RWPE2 (cell line): Measurements from ENCODE around the gene ARID3C.

ENCODE experiments used
- ATAC-seq: fragments of 200-7000 bp; cut with Tn5 transposase; 3 replicates; pipeline ENCODE4 v1.9.1; 2021; ENCODE audit warnings: low read depth
- DNase-seq: peaks from one replicate; pipeline ENCODE4 v3.0.0-alpha.2; 2020; ENCODE audit warnings: low spot score
- H3K27ac ChIP-seq: fragments of 450-650 bp; 2 replicates; pipeline ENCODE4 v1.5.1; 2017; ENCODE audit warnings: mild to moderate bottlenecking; ENCODE audit not compliant: poor library complexity, severe bottlenecking
- H3K27me3 ChIP-seq: fragments of 250-450 bp; sonication (Bioruptor Pico); 2 replicates; pipeline ENCODE4 v1.5.1; 2021; ENCODE audit warnings: mild to moderate bottlenecking, moderate library complexity; ENCODE audit not compliant: insufficient read depth, poor library complexity, severe bottlenecking
- H3K36me3 ChIP-seq: fragments of 250-450 bp; sonication (Bioruptor Pico); 2 replicates; pipeline ENCODE4 v1.5.1; 2020; ENCODE audit warnings: low read depth, mild to moderate bottlenecking, moderate library complexity
- H3K4me1 ChIP-seq: fragments of 250-450 bp; sonication (Bioruptor Pico); 2 replicates; pipeline ENCODE4 v1.5.1; 2021; ENCODE audit warnings: mild to moderate bottlenecking, moderate library complexity; ENCODE audit not compliant: insufficient read depth, poor library complexity, severe bottlenecking
- H3K4me3 ChIP-seq: fragments of 250-450 bp; sonication (Bioruptor Pico); 2 replicates; pipeline ENCODE4 v1.5.1; 2021; ENCODE audit warnings: mild to moderate bottlenecking, moderate library complexity; ENCODE audit not compliant: severe bottlenecking
- H3K9me3 ChIP-seq: fragments of 250-450 bp; sonication (Bioruptor Pico); 2 replicates; pipeline ENCODE4 v1.5.1; 2021; ENCODE audit warnings: mild to moderate bottlenecking, moderate library complexity; ENCODE audit not compliant: severe bottlenecking
- CTCF ChIP-seq: fragments of 450-650 bp; IDR thresholded peaks from one replicate; pipeline ENCODE4 v1.5.1; 2017; ENCODE audit warnings: mild to moderate bottlenecking, moderate library complexity; ENCODE audit not compliant: poor library complexity, severe bottlenecking

ARID3C gene

DNA sequence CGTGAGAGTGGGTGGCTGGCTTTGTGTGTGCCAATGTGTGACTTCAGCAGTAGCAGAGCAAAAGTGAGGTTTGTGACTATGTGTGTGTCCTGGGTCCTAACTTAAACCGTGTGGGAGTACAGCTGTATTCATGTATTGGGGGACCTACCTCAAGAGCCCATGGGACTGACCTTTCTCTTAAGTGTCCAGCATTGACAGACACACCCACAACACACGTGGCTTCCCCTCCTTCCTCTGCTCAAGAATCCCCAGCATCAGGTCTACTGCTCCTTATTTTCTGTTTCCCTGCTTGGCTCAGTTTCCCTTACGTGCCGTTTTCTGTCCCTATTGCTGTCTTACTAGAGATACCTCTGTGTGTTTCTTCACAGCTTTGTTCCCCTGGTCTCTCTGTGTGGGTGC, 23.7 kb upstream of the ARID3C start:
- Histone ChIP-seq H3K27ac (peak overlapping the region; percentile 70), H3K36me3 (peaks cover 22% of the 10 kb centered on the region; the same call in 1 of the 2 replicates), H3K4me1 (peaks cover 4% of the 10 kb centered on the region), H3K9me3 (no peaks in the 10 kb centered on the region), H3K27me3 (no peaks in the 10 kb centered on the region), H3K4me3 (peak overlapping the region; percentile 32)
- no peak for TF ChIP-seq CTCF
- no peak for ATAC-seq
- no peak for DNase-seq

DNA sequence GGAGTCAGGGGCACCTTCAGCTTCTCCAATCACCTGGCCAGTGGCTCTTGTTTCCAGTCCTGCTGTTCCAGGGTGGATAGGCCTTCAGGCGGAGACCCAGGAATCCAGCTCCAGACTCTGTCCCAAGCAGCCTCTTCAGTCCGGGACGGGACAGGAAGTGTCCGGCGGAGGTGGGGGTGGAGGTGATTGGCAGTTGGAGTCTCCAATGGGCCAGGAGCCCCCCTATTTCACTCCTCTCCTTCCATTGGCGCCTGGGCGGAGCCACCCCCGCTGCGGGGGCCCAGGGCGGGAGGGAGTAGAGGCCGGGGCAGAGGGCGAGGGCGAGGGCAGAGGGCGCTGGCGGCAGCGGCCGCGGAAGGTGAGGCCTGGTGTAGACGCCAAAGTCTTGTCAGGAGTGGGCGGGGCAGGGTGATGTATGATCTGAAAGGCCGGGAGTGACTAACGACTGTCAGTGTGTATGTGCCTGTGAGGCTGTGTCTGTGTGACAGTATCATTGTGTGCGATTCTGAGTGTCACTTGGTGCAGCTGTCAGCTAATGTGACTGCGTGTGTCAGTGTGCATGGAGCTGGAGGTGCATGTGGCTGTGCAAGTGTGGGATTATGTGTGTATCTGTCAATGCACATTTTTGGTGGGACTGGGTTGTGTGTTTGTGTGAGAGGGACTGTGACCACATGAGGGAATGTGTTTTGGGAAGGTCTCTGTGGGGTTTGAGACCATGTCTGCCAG, 23.2 kb upstream of the ARID3C start, which contains the start of gene IL11RA:
TSS of gene IL11RA (plus strand) at position 310 of the 726 bp plus-strand sequence. CDS start 3,033 bp downstream, outside the sequence.
- Histone ChIP-seq H3K9me3 (no peaks in the 10 kb centered on the region), H3K4me3 (peak within 1 kb of the TSS; percentile 32), H3K36me3 (peaks cover 22% of the 10 kb centered on the region; the same call in 1 of the 2 replicates), H3K27ac (peak within 1 kb of the TSS; percentile 70), H3K4me1 (peaks cover 6% of the 10 kb centered on the region), H3K27me3 (no peaks in the 10 kb centered on the region)
- TF ChIP-seq CTCF: peak; percentile 11
- peak; percentile 82 for DNase-seq
- ATAC-seq: peak; percentile 87

DNA sequence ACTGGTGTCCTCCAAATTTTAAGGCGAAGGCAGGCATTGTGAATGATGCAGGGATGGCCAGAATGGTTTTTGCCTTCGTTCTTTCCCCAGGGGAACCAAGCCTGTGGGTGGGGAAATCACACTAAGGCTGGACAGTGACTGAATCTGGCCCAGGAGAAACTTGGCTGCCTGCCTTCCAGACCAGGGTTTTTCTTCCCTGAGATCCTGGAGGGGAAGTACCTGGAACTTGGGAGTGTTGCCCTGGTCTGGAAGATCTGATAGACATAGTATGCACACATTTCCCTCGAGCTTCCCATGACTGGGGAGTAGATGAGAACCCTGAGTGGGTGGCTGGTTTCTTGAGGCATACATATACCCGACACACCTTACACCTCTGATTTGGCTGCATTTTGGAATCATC, 22.5 kb upstream of the ARID3C start:
- Histone ChIP-seq H3K27ac (peak overlapping the region; percentile 70), H3K4me3 (peak overlapping the region; percentile 32), H3K4me1 (peaks cover 6% of the 10 kb centered on the region), H3K36me3 (peaks cover 22% of the 10 kb centered on the region; the same call in 1 of the 2 replicates), H3K9me3 (no peaks in the 10 kb centered on the region), H3K27me3 (no peaks in the 10 kb centered on the region)
- TF ChIP-seq CTCF: no peak
- DNase-seq: no peak
- ATAC-seq: 0 out of 3 replicates have a peak, but pooled peaks have one; percentile 1

DNA sequence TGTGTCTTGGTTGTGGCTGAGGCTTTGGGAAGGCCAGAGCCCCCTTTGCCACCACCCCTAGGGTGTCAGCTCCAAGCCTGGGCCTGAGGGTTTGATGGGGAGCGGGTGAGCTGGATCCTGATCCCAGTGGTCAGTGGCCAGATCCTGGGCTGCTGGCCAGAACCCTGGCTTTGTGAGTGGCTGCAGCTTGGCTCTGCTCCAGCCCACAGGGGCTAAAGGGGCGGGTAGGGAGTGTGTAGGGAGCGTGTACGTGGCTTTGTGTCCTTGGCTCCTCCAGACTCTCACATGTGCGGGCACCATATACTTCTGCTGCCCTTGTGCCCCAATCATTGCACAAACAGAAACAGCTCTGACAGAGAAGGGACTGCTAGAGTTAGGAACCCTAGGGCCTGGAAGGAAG, 21.9 kb upstream of the ARID3C start:
- TF ChIP-seq CTCF: no peak
- H3K4me1 ChIP-seq: peaks cover 9% of the 10 kb centered on the region
- ATAC-seq: no peak
- DNase-seq: no peak
- peaks cover 22% of the 10 kb centered on the region; the same call in 1 of the 2 replicates for H3K36me3 ChIP-seq
- peak overlapping the region; percentile 70 for H3K27ac ChIP-seq
- no peak overlapping the region for H3K4me3 ChIP-seq
- no peaks in the 10 kb centered on the region for H3K27me3 ChIP-seq
- no peaks in the 10 kb centered on the region for H3K9me3 ChIP-seq

GRCh38 chr9:34648673-34649072, 19.8 kb upstream of the ARID3C start:
- Histone ChIP-seq H3K4me1 (peaks cover 9% of the 10 kb centered on the region), H3K27me3 (no peaks in the 10 kb centered on the region), H3K4me3 (no peak overlapping the region), H3K36me3 (peaks cover 22% of the 10 kb centered on the region; the same call in 1 of the 2 replicates), H3K9me3 (no peaks in the 10 kb centered on the region), H3K27ac (no peak overlapping the region)
- no peak for TF ChIP-seq CTCF
- DNase-seq (no peak), ATAC-seq (no peak)
